HG02623 (cell line): ENCODE data around the gene NPAP1.
"Not testable (repeated sequence)": the region's sequence is repeated elsewhere in the genome, so short reads cannot be mapped to it uniquely, and the experiment has no call there.

Experiments used
- ATAC-seq: cut with Tn5 transposase; IDR thresholded peaks from one replicate; pipeline ENCODE4 v1.9.1; 2021; ENCODE audit warnings: moderate library complexity; ENCODE audit not compliant: unreplicated experiment

The NPAP1 gene

DNA sequence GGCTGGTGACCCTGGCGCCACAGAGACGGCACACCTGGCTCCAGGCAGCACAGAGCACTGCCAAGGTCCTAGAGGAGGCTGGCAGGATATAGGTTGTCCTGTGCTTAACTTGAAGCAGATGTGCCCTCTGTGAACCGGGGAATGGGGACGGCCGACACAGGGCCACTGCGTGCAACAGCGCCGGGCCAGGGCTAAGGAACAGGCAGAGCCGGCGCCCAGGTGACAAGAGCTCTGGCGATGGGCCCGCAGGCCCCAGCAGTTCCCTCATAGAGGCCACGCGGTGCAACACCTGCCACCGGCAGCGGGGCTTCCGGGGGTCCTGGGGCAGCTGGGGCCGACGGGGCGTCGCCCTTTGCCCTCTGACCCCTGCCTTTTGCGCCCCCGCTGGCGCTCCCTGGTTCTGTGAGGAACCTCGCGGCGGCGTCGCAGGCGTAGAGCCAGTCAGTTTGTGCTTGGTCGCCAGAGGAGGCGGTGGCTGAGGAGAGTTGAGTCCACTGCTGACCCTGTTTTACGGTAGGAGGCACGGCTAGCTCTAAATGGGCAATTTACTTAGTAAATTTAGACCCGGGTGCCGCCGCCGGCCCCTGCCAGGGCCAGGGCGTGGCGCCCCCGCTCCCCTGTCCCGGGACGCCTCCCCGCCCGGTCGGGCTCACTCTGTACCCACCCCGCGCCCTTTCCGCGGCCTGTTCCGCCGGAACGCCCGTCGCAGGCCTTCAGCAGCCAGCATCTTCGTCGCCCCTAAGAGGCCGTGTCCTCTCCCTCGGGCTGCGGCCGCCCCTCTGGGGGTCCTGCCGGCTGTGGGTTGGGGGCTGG lies at the start of gene NPAP1:
TSS of gene NPAP1 (plus strand) at position 444 of the 813 bp plus-strand sequence. CDS start at position 537, 93 bp downstream.
- no peak for ATAC-seq

GRCh38 chr15:24627443-24627842 lies 48.1 kb upstream of the NPAP1 start:
- no peak for ATAC-seq

GRCh38 chr15:24633082-24633481 lies 42.5 kb upstream of the NPAP1 start:
- ATAC-seq: no peak

- ATAC-seq: not testable (repeated sequence)
Observed at GRCh38 chr15:24639412-24639811, 36.2 kb upstream of the NPAP1 start.

DNA sequence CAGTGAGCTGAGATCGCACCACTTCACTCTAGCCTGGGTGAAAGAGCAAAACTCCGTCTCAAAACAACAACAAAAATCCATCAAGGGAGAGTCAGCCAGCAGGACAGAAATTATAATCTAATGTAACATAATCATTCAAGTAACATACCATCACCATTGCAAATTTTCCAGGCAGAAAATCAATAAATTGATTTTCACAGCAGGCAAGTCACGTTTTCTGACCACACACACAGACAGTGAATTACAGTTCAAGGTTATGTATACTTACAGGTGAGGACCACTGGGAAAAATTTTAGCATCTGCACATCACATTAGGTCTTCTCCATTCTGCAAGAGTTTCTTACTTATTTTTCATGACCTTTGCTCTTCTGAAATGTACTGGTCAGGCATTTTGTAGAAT lies 29.9 kb upstream of the NPAP1 start:
- no peak for ATAC-seq

DNA sequence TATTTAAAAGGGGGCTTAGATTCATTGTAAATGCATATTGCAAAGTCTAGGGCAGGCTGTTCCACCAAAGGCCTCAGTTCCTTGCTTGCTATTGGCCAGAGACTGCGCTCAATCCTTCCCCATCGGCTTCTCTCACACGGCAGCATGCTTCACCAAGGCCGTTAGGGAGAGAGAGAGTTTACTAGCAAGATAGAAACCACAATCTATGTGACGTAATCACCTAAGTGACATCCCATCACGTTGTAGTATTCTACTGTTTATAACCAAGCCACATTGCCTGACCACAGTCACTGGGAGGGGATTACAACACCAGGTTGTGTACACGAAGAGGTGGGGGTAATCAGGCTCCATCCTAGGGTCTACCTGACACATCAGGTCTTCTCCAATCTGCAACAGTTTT lies 16.0 kb upstream of the NPAP1 start:
- no peak for ATAC-seq

GRCh38 chr15:24662991-24663390 lies 12.6 kb upstream of the NPAP1 start:
- no peak for ATAC-seq

DNA sequence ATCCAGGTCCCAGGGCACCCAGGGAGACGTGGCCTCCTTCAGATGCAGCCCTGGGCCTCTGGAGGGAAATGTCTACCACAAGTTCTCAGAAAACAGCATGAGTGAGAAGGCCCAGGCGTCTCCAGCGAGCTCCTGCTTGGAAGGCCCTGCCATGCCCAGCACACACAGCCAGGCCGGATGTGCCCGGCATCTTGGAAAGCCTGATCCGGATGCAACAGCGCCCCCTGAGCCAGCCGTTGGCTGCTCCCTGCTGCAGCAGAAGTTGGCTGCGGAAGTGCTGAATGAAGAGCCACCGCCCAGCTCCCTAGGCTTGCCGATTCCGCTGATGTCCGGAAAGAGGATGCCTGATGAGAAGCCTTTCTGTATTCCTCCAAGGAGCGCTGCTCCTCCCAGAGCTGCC lies 856 bp downstream of the NPAP1 start:
- ATAC-seq: no peak

GRCh38 chr15:24678485-24678884 lies 2.9 kb downstream of the NPAP1 start:
- ATAC-seq: no peak

GRCh38 chr15:24682002-24682401 lies 6.4 kb downstream of the NPAP1 start:
- ATAC-seq: no peak

GRCh38 chr15:24682905-24683304 lies 7.3 kb downstream of the NPAP1 start:
- ATAC-seq: not testable (repeated sequence)

DNA sequence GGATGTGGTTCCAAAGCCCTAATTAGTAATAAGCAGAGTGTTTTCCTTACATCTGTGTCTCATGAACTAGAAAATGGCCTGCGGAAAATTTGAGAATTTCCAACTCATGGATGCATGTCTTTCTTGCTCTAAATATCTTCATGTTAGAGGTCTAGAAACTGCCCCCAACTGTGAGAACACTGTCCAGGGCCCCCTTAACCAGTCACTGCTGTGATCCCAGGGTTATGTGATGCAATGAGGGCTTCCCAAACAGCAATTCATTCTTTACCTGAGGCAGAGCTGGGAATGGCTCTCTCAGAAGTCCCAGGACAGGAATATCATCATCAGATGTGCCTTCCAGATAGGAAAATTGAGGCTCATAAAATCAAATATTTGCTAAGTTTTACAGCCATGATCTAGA lies 8.2 kb downstream of the NPAP1 start:
- ATAC-seq: no peak

GRCh38 chr15:24684313-24684712 lies 8.7 kb downstream of the NPAP1 start:
- ATAC-seq: no peak

GRCh38 chr15:24696201-24696600 lies 20.6 kb downstream of the NPAP1 start:
- ATAC-seq: no peak

DNA sequence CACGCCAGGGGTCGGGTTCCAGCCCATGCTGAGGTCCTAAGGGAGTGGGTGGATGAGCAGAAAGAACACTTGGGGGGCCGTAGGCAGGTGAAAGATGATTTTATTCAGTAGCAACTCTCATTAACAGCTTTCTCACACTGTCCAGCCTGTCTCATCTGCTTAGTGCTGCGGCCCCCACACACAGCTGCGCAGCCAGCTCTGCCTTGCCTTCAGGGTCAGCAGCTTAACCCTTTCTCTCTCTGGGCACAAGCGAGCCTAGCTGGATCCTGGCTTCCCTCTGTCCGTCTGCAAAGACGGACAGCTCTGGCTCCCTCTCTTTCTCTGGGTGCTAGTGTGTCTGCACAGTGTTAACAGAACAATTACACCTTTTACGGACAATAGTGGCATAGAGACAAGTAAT lies 21.3 kb downstream of the NPAP1 start:
- no peak for ATAC-seq

DNA sequence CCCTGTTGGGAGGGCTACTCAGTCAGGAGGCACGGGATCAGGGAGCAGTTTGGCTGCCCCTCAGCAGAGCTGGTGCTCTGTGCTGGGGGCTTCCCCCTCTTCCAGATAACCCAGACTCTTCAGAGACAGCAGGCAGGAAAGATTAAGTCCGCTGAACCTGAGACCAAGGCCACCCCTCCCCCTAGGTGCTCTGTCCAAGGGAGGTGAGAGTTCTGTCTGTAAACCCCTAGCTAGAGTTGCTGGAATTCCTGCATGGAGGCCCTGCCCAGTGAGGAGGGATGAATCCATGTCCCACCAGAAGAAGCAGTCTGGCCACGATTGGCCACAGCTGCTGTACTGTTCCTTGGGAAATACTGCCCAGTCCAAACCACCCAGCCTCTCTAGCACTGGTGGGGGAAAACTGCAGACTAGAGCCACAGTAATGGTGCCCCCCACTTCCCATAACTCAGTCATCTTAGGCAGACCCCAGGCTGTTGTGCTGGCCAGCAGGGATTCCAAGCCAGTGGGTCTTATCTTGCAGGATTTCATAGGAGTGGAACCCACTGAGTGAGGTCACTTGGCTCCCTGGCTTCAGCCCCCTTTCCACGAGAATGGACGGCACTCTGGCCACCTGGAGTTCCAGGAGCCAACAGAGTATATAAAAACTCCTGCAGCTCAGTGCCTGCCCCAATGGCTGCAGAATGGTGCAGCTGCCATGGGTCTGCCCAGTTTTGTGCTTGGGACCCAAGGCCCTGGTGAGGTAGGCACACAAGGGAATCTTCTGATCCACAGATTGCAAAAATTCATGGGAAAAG lies 42.9 kb downstream of the NPAP1 start:
- no peak for ATAC-seq

GRCh38 chr15:24729760-24730159 lies 54.2 kb downstream of the NPAP1 start:
- ATAC-seq: no peak
